22Rv1 (cell line): ENCODE results near the gene HBQ1.

Experiments
- H3K27ac ChIP-seq: fragments of 450-650 bp; 2 replicates; pipeline ENCODE4 v1.5.1; 2017
- CTCF ChIP-seq: fragments of 450-650 bp; IDR thresholded peaks from 2 replicates; pipeline ENCODE4 v1.5.1; 2017; ENCODE audit warnings: mild to moderate bottlenecking
- ZFX ChIP-seq: fragments of 450-650 bp; IDR thresholded peaks from 2 replicates; pipeline ENCODE4 v1.6.1; 2017; ENCODE audit warnings: antibody characterized with exemption, borderline replicate concordance

Gene HBQ1

DNA sequence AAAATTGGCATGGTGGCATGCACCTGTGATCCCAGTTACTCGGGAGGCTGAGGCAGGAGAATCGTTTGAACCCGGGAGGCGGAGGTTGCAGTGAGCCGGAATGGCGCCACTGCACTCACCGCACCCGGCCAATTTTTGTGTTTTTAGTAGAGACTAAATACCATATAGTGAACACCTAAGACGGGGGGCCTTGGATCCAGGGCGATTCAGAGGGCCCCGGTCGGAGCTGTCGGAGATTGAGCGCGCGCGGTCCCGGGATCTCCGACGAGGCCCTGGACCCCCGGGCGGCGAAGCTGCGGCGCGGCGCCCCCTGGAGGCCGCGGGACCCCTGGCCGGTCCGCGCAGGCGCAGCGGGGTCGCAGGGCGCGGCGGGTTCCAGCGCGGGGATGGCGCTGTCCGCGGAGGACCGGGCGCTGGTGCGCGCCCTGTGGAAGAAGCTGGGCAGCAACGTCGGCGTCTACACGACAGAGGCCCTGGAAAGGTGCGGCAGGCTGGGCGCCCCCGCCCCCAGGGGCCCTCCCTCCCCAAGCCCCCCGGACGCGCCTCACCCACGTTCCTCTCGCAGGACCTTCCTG lies at the start of gene HBQ1:
HBQ1 (plus strand) TSS at position 359 of the 575 bp plus-strand sequence; CDS start at position 387, 28 bp downstream.
- H3K27ac ChIP-seq: peak within 1 kb of the TSS; percentile 76
- TF ChIP-seq CTCF (peak; percentile 94), ZFX (no peak)

- no peak for TF ChIP-seq ZFX
- no peak for TF ChIP-seq CTCF
- no peak overlapping the region for H3K27ac ChIP-seq
Observed at GRCh38 chr16:130533-131173, 49.6 kb upstream of the HBQ1 start.

DNA sequence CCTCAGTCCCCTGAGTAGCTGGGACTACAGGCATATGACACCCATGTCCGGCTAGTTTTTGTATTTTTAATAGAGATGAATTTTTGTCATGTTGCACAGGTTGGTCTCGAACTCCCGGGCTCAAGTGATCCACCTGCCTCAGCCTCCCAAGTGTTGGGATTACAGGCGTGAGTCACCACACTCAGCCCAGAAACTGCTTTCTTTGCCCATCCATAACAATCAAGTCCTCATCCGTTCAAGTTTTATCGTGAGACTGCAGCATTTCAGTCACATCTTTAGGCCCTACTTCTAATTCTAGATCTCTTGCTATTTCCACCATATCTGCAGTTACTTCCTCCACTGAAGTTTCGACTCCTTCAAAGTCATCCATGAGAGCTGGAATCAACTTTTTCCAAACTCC lies 48.1 kb upstream of the HBQ1 start:
- no peak overlapping the region for H3K27ac ChIP-seq
- TF ChIP-seq CTCF (no peak), ZFX (no peak)

DNA sequence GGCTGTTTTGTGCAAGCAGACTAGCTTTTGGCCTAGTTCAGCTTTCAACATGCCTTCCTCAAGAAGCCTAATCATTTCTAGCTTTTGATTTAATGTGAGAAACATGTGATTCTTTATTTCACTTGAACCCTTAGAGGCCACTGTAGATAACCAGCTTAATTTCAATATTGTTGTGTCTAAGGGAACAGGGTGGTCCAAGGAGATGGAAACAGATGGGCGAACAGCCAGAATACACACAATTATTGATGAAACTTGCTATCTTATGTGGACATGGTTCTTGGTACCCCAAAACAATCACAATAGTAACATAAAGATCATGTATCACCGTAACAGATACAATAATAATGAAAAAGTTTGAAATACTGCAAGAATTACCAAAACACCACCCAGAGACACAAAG lies 46.5 kb upstream of the HBQ1 start:
- no peak overlapping the region for H3K27ac ChIP-seq

DNA sequence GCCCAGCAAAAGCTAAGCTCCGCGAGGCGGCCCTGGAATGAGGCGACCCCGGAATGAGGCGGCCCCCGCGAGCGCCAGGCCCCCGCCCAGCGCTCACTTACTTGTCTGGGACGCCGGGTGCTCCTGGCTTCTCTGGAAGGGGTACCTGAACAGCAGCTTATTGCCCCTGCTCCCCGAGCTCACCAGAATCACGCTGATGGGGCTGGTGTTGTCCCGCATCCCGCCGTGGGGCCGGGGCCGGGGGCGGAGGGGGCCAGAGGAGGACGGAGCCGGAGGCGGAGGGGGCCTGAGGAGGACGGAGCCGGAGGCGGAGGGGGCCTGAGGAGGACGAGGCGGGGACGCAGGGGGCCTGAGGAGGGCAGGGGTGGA lies 42.2 kb upstream of the HBQ1 start:
- peak overlapping the region; percentile 63 for H3K27ac ChIP-seq
- no peak for TF ChIP-seq CTCF

More for the DNA sequence above, 46.5 kb upstream of the HBQ1 start:
- TF ChIP-seq CTCF (no peak), ZFX (no peak)

GRCh38 chr16:140175-140857 lies 39.9 kb upstream of the HBQ1 start:
- no peak overlapping the region for H3K27ac ChIP-seq
- TF ChIP-seq ZFX (no peak), CTCF (no peak)

GRCh38 chr16:142405-142967 lies 37.8 kb upstream of the HBQ1 start:
- H3K27ac ChIP-seq: no peak overlapping the region
- TF ChIP-seq ZFX (no peak), CTCF (no peak)
